Stimulated activated CD4-positive, alpha-beta T cell treated with anti-CD3 and anti-CD28 coated beads, Interleukin-4, amount 100 ng/mL, for 1 hour (primary cell): ENCODE data around the gene PRPSAP1.

Experiments used
- DNase-seq: peaks from one replicate; pipeline ENCODE4 v3.0.0-alpha.2; 2020

PRPSAP1 gene

GRCh38 chr17:76353599-76354316 lies at the start of gene PRPSAP1:
Gene PRPSAP1 (minus strand): TSS chr17:76353916. CDS start chr17:76353703, 213 bp downstream.
- peak; percentile 81 for DNase-seq

GRCh38 chr17:76402711-76403110 lies 49.0 kb upstream of the PRPSAP1 start:
- no peak for DNase-seq

GRCh38 chr17:76399175-76400172 lies 45.8 kb upstream of the PRPSAP1 start:
- DNase-seq, result no peak

GRCh38 chr17:76398523-76399174 lies 44.9 kb upstream of the PRPSAP1 start:
- no peak for DNase-seq

GRCh38 chr17:76397687-76398522 lies 44.2 kb upstream of the PRPSAP1 start:
- DNase-seq, result peak; percentile 88

- no peak for DNase-seq
These were observed 43.5 kb upstream of the PRPSAP1 start for GRCh38 chr17:76397184-76397583.

GRCh38 chr17:76395980-76396379 lies 42.3 kb upstream of the PRPSAP1 start:
- no peak for DNase-seq

- no peak for DNase-seq
These were observed 40.5 kb upstream of the PRPSAP1 start for GRCh38 chr17:76394166-76394565.

- DNase-seq, result no peak
These were observed 37.5 kb upstream of the PRPSAP1 start for GRCh38 chr17:76391200-76391715.

GRCh38 chr17:76390003-76390421 lies 36.3 kb upstream of the PRPSAP1 start:
- DNase-seq, result no peak

GRCh38 chr17:76388966-76389888 lies 35.5 kb upstream of the PRPSAP1 start:
- DNase-seq, result no peak

GRCh38 chr17:76386966-76387765 lies 33.5 kb upstream of the PRPSAP1 start:
- DNase-seq, result no peak

- peak; percentile 85 for DNase-seq
These were observed 32.4 kb upstream of the PRPSAP1 start for GRCh38 chr17:76385892-76386786.

- DNase-seq, result peak; percentile 55
These were observed 31.5 kb upstream of the PRPSAP1 start for GRCh38 chr17:76384987-76385891.

- DNase-seq, result peak; percentile 72
These were observed 30.7 kb upstream of the PRPSAP1 start, which contains the start of gene SPHK1 for GRCh38 chr17:76384222-76384986. Gene SPHK1 (plus strand): TSS chr17:76384609. CDS start chr17:76385645, 1,036 bp downstream.

- peak; percentile 54 for DNase-seq
These were observed 30.0 kb upstream of the PRPSAP1 start for GRCh38 chr17:76383546-76384221.
